Suprapubic skin (tissue), 4 donors: ENCODE data around the gene HAPLN3. TPM values are rescaled to one million over a fixed set of nuclear protein-coding genes. Genes with fewer than 3 reads are reported as not detected.
A peak's percentile ranks its signal among the peaks of the same experiment; 100 is the strongest.
"Not testable (repeated sequence)": the region's sequence is repeated elsewhere in the genome, so short reads cannot be mapped to it uniquely, and the experiment has no call there.

ENCODE experiments used
- DNase-seq, 2 donors: peaks; one replicate each; pipeline ENCODE4 v3.0.0-alpha.2; 2019; ENCODE audit warnings: low spot score in 2 of 2
- H3K27ac ChIP-seq: fragments of 200-600 bp; sonication (generic); one replicate; pipeline ENCODE4 v1.5.1; 2019
- H3K27me3 ChIP-seq: fragments of 200-600 bp; sonication (generic); one replicate; pipeline ENCODE4 v1.5.1; 2019
- H3K36me3 ChIP-seq: fragments of 200-600 bp; sonication (generic); one replicate; pipeline ENCODE4 v1.5.1; 2019
- H3K4me1 ChIP-seq: fragments of 200-600 bp; sonication (generic); one replicate; pipeline ENCODE4 v1.5.1; 2019
- H3K4me3 ChIP-seq: fragments of 200-600 bp; sonication (generic); one replicate; pipeline ENCODE4 v1.5.1; 2019; ENCODE audit warnings: mild to moderate bottlenecking
- H3K9me3 ChIP-seq: fragments of 200-600 bp; sonication (generic); one replicate; pipeline ENCODE4 v1.5.1; 2019
- EP300 ChIP-seq: sonication (generic); formaldehyde crosslinking; IDR thresholded peaks from one replicate; pipeline ENCODE4 v1.6.1; 2017; ENCODE audit warnings: antibody characterized with exemption
- POLR2A ChIP-seq, 2 donors: fragments of 450-650 bp; IDR thresholded peaks; one replicate each; pipeline ENCODE4 v1.6.1; 2017; ENCODE audit warnings: antibody characterized with exemption in 2 of 2, mild to moderate bottlenecking in 2 of 2, moderate library complexity in 2 of 2
- POLR2AphosphoS5 ChIP-seq, 3 donors: sonication (generic); formaldehyde crosslinking; IDR thresholded peaks; one replicate each; pipeline ENCODE4 v1.6.1; 2017; ENCODE audit warnings: antibody characterized with exemption in 3 of 3
- WGBS: methylation state at CpG from one replicate; pipeline ENCODE4 v1.1.5; 2018; 5-methylcytosine and 5-hydroxymethylcytosine counted together
- total RNA-seq, 4 donors: library from RNA; depleted of rRNA; stranded (reverse); fragments of >200 nt; gene quantifications; one replicate each; pipeline ENCODE4 v1.1.0, GENCODE V29; 2016
- TF ChIP-seq, protein P1 (sequence below), 2 donors: fragments of 200-600 bp in 1 of 2; fragments of 450-650 bp in 1 of 2; sonication (generic) in 1 of 2; IDR thresholded peaks; one replicate each; pipeline ENCODE4 v1.5.1; 2016 to 2019; ENCODE audit warnings: antibody characterized with exemption in 2 of 2, mild to moderate bottlenecking in 1 of 2, moderate library complexity in 1 of 2

Gene HAPLN3, protein sequence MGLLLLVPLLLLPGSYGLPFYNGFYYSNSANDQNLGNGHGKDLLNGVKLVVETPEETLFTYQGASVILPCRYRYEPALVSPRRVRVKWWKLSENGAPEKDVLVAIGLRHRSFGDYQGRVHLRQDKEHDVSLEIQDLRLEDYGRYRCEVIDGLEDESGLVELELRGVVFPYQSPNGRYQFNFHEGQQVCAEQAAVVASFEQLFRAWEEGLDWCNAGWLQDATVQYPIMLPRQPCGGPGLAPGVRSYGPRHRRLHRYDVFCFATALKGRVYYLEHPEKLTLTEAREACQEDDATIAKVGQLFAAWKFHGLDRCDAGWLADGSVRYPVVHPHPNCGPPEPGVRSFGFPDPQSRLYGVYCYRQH
- 10 to 100 TPM in 1 of 4 donors, 1 to 10 TPM in 3; 4.8 to 14.6 (median 8.9) TPM for total RNA-seq

DNA sequence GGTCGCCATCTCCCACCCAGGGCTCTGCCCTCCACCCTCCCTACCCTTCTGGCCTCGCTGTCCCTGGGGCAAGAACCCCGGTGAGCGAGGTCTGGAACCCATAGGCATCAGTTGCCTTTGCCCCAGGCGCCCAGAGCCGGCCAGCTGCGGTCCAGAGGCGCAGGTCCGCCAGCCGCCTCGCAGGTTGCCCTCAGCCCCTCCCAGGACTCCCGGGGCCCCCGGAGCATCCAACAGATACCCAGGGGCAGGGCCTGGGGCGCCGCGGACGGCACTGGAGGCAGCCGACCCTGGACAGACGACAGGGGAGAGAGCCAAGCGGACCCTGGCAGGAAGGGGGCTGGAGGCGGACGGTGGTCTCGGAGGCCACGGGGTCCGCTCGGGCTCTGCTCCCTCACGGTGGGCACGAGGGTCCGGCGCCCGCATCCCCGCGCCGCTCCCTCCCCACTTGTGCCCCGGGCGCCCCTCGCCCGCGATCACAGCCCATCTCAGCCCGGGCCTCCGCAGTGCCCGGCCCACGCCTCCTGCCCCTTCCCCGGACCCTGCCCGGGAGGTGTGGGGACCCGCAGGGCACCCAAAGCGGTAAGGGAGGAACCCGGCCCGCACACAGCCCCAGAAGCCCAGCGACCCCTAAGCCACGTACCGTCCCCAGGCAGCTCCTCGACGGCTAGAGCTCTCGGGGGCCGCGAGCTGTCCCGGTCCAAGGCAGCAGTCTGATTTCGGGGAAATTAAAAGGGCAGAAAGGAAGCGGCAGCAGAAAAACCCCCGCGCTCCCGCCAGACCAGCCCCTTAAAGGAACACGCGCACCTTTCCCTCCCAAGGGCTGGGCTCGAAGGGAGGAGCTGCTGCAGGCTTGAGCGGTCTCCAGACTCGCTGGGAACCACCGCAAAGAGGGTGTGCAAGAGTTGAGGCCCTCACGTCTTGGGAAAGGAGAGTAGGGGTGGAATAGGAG, at the start of gene HAPLN3:
TSS of gene HAPLN3 (minus strand) at position 726 of the 949 bp plus-strand sequence. CDS start 8,246 bp downstream, outside the sequence.
- H3K9me3 ChIP-seq = no peaks in the 10 kb centered on the region
- peaks cover 7% of the 10 kb centered on the region for H3K36me3 ChIP-seq
- no peak within 1 kb of the TSS for H3K27ac ChIP-seq
- no peak for DNase-seq
- peaks cover 6% of the 10 kb centered on the region for H3K27me3 ChIP-seq
- H3K4me1 ChIP-seq = peaks cover 39% of the 10 kb centered on the region
- peak within 1 kb of the TSS; percentile 50 for H3K4me3 ChIP-seq
- 1% methylated on average over 19 of the region's 70 CpGs for WGBS
- no peak for TF ChIP-seq POLR2A (IDR thresholded peaks at IDR 0.05)
- TF ChIP-seq, protein P1, sequence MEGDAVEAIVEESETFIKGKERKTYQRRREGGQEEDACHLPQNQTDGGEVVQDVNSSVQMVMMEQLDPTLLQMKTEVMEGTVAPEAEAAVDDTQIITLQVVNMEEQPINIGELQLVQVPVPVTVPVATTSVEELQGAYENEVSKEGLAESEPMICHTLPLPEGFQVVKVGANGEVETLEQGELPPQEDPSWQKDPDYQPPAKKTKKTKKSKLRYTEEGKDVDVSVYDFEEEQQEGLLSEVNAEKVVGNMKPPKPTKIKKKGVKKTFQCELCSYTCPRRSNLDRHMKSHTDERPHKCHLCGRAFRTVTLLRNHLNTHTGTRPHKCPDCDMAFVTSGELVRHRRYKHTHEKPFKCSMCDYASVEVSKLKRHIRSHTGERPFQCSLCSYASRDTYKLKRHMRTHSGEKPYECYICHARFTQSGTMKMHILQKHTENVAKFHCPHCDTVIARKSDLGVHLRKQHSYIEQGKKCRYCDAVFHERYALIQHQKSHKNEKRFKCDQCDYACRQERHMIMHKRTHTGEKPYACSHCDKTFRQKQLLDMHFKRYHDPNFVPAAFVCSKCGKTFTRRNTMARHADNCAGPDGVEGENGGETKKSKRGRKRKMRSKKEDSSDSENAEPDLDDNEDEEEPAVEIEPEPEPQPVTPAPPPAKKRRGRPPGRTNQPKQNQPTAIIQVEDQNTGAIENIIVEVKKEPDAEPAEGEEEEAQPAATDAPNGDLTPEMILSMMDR (IDR thresholded peaks at IDR 0.05) = no peak
- no peak for TF ChIP-seq EP300
- TF ChIP-seq POLR2AphosphoS5 (IDR thresholded peaks at IDR 0.05) = no peak

DNA sequence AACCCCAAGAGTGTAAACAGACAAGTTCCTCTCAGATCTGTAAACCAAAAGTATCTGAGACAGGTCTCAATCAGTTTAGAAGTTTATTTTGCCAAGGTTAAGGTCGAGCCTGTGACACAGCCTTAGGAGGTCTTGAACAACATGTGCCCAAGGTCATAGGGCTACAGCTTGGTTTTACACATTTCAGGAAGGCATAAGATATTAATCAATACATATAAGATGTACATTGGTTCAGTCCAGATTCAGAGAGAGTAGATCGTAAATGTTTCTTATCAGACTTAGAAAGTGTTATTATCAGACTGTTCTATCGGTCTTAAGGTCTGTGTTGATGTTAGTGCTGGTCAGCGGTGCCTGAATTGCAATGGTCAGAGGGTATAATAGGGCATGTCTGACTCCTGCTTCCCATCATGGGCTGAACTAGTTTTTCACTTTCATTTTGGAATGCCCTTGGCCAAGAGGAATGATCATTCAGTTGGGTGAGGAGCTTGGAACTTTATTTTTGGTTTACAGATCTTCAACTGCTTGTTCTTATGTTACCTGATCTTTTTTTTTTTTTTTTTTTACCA, 44.8 kb upstream of the HAPLN3 start:
- TF ChIP-seq, protein P1 (IDR thresholded peaks at IDR 0.05) = no peak
- TF ChIP-seq EP300 = no peak
- TF ChIP-seq POLR2AphosphoS5 (IDR thresholded peaks at IDR 0.05) = no peak
- TF ChIP-seq POLR2A (IDR thresholded peaks at IDR 0.05) = no peak
- Histone ChIP-seq H3K27me3 (no peaks in the 10 kb centered on the region), H3K4me3 (no peak overlapping the region), H3K9me3 (no peaks in the 10 kb centered on the region), H3K36me3 (no peaks in the 10 kb centered on the region), H3K4me1 (no peaks in the 10 kb centered on the region), H3K27ac (no peak overlapping the region)
- DNase-seq = no peak
- WGBS = 85% methylated on average over 4 of the region's 4 CpGs

- H3K27ac ChIP-seq = no peak overlapping the region
- TF ChIP-seq, protein P1 (IDR thresholded peaks at IDR 0.05) = no peak
- TF ChIP-seq POLR2AphosphoS5 (IDR thresholded peaks at IDR 0.05) (no peak), EP300 (no peak), POLR2A (IDR thresholded peaks at IDR 0.05) (no peak)
- DNase-seq = no peak
- H3K9me3 ChIP-seq = no peaks in the 10 kb centered on the region
- 93% methylated on average over 2 of the region's 2 CpGs for WGBS
- no peaks in the 10 kb centered on the region for H3K27me3 ChIP-seq
- no peaks in the 10 kb centered on the region for H3K4me1 ChIP-seq
- H3K36me3 ChIP-seq = no peaks in the 10 kb centered on the region
- H3K4me3 ChIP-seq = no peak overlapping the region
These were observed 44.1 kb upstream of the HAPLN3 start for GRCh38 chr15:88939486-88939806.

DNA sequence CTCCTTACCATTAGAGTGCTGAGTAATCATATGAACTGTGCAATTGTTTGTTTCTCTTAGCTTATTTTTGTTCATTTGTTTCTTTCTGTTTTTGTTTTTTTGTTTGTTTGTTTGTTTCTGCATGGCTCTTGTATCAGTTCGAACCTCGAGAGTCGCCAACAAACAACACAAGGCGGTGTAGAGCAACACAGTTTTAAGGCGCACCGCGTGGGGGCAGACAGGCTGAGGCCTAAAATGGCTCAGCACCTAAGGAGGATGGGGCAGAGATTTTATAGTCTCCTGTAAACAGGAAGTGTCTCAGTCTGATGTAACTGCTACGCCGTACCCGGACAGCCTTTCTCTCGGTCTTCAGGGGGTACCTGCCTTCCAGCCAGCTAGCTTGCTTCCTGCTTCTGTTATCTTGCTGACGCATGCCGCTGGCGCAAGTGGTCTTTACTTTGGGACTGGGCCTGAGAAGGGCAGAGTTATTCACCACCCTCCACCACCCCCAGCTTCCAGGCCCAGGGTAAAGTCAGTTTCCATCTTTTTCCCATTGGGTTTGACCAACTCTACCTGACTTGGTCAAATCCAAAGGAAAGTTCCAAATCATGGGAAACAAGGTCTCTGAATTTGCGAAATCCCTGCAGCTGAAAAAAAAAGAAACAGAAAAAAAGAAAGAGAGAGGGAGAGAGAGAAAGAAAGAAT, 43.6 kb upstream of the HAPLN3 start:
- no peak for DNase-seq
- TF ChIP-seq POLR2A (IDR thresholded peaks at IDR 0.05) = no peak
- TF ChIP-seq POLR2AphosphoS5 (IDR thresholded peaks at IDR 0.05) = no peak
- TF ChIP-seq, protein P1 (IDR thresholded peaks at IDR 0.05) = no peak
- no peak for TF ChIP-seq EP300
- WGBS = 88% methylated on average over 15 of the region's 15 CpGs

DNA sequence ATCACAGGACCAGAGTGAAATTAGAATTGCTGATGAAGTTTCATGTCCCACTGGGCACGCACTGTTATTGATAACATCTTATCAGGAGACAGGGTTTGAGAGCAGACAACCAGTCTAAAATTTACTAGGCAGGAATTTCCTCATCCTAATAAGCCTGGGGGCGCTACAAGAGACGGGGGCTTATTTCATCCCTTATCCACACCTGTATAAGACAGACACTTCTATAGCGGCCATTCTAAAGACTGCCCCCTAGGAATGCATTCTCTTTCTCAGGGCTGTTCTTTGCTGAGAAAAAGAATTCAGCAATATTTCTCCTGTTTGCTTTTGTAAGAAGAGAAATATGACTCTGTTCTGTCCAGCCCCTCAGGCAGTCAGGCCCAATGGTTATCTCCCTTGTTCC, 39.1 kb upstream of the HAPLN3 start:
- H3K4me3 ChIP-seq, H3K9me3 ChIP-seq: not testable (repeated sequence)
- 82% methylated on average over 4 of the region's 4 CpGs for WGBS

More for the DNA sequence above, 43.6 kb upstream of the HAPLN3 start:
- Histone ChIP-seq H3K4me1 (no peaks in the 10 kb centered on the region), H3K4me3 (no peak overlapping the region), H3K36me3 (no peaks in the 10 kb centered on the region), H3K9me3 (no peaks in the 10 kb centered on the region), H3K27me3 (no peaks in the 10 kb centered on the region), H3K27ac (no peak overlapping the region)

More for the DNA sequence above, 39.1 kb upstream of the HAPLN3 start:
- H3K27me3 ChIP-seq, DNase-seq, H3K4me1 ChIP-seq, H3K27ac ChIP-seq, H3K36me3 ChIP-seq: not testable (repeated sequence)
